ENCODE results near the gene PAH.
A peak's percentile ranks its signal among the peaks of the same experiment; 100 is the strongest.

Gene PAH

DNA sequence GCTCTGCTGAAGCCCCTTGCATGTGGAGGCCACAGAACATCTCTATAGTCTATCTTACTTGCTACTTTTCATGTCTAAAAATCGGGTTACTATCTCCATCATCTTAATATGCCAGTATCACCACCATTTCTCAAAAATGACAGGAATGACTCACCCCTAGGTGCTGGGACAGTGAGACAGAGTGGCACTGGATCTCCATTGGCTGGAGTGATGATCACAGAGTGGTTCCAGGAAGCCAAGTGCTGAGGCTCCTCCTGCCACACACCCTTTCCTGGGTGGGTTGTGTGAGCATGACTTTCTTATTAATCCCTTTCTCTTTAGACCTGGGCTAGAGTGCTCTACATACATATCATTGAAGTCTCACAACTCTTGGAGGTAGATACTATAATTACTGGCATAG lies 37.1 kb upstream of the PAH start:
- no peak for TF ChIP-seq Cebpa-rat (IDR thresholded peaks at IDR 0.05)
- Histone ChIP-seq H3K9ac (no peak overlapping the region), H3K27ac (no peak overlapping the region), H3K4me2 (no peak overlapping the region), H4K20me1 (peaks cover 0 to 18% (median 8%) of the 10 kb centered on the region in 11 experiments; a peak in 10 of 22 replicates), H3K27me3 (peaks cover 92 to 100% (median 99%) of the 10 kb centered on the region in 11 experiments), H3K4me1 (peaks cover 6 to 20% (median 13%) of the 10 kb centered on the region in 10 experiments; a peak in 16 of 20 replicates), H3K9me3 (replicated peaks in 1 of 11) (0 out of 22 replicates have a peak, but pooled peaks cover 0 to 9% (median 0%) of the 10 kb centered on the region in 11 experiments), H3K4me3 (no peak overlapping the region), H3K36me3 (no peaks in the 10 kb centered on the region)

- Histone ChIP-seq H3K9ac (no peak overlapping the region), H4K20me1 (peaks cover 0 to 9% (median 0%) of the 10 kb centered on the region in 11 experiments; a peak in 5 of 22 replicates), H3K27me3 (peaks cover 83 to 93% (median 91%) of the 10 kb centered on the region in 11 experiments), H3K4me3 (no peak overlapping the region), H3K36me3 (no peaks in the 10 kb centered on the region), H3K4me1 (peaks cover 5 to 14% (median 9%) of the 10 kb centered on the region in 10 experiments; a peak in 15 of 20 replicates), H3K27ac (no peak overlapping the region), H3K9me3 (replicated peaks in 1 of 11) (0 out of 22 replicates have a peak, but pooled peaks cover 0 to 9% (median 0%) of the 10 kb centered on the region in 11 experiments), H3K4me2 (no peak overlapping the region)
- no peak for TF ChIP-seq Cebpa-rat (IDR thresholded peaks at IDR 0.05)
Measured at GRCh38 chr12:102953221-102953620, 36.2 kb upstream of the PAH start.

DNA sequence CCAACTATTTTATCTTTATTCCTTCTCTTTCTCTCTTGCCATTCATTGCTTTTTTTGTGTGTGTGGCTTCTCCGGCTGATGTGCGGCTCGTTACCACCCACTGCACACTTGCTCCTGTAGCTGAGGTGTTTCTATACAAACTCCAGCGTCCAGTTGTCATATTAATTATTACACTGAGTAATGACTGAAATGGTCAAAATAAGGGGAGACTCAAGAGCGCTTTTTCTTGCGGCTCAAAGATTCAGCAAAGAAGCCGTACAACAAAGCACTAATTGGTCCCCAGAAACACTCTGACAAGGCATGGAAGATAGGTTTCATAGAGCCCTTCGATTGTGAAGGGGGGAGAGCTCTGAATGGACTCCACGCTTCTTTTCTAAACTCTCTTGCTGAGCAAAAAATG lies 34.8 kb upstream of the PAH start:
- TF ChIP-seq Cebpa-rat (IDR thresholded peaks at IDR 0.05) = no peak
- peaks cover 3 to 7% (median 3%) of the 10 kb centered on the region in 10 experiments; a peak in 14 of 20 replicates for H3K4me1 ChIP-seq
- no peak overlapping the region for H3K27ac ChIP-seq
- no peaks in the 10 kb centered on the region for H3K36me3 ChIP-seq
- no peak overlapping the region for H3K4me3 ChIP-seq
- H4K20me1 ChIP-seq = peaks cover 0 to 8% (median 0%) of the 10 kb centered on the region in 11 experiments; a peak in 3 of 22 replicates
- H3K9ac ChIP-seq = no peak overlapping the region
- H3K27me3 ChIP-seq = peaks cover 74 to 79% (median 78%) of the 10 kb centered on the region in 11 experiments
- H3K4me2 ChIP-seq = no peak overlapping the region
- H3K9me3 ChIP-seq (replicated peaks in 1 of 11) = 0 out of 22 replicates have a peak, but pooled peaks cover 0 to 9% (median 0%) of the 10 kb centered on the region in 11 experiments

- no peak overlapping the region for H3K9ac ChIP-seq
- peaks cover 66 to 72% (median 71%) of the 10 kb centered on the region in 11 experiments for H3K27me3 ChIP-seq
- H3K4me3 ChIP-seq = no peak overlapping the region
Measured at GRCh38 chr12:102950950-102951619, 34.0 kb upstream of the PAH start.

GRCh38 chr12:102950107-102950949 lies 33.3 kb upstream of the PAH start:
- Histone ChIP-seq H3K4me3 (no peak overlapping the region), H3K27ac (no peak overlapping the region), H3K9me3 (replicated peaks in 1 of 11) (0 out of 22 replicates have a peak, but pooled peaks cover 0 to 5% (median 0%) of the 10 kb centered on the region in 11 experiments), H3K9ac (no peak overlapping the region), H4K20me1 (no peaks in the 10 kb centered on the region; a peak in 2 of 22 replicates), H3K27me3 (peaks cover 59 to 64% (median 63%) of the 10 kb centered on the region in 11 experiments), H3K4me1 (no peaks in the 10 kb centered on the region), H3K36me3 (no peaks in the 10 kb centered on the region), H3K4me2 (no peak overlapping the region)
- TF ChIP-seq Cebpa-rat (IDR thresholded peaks at IDR 0.05) = no peak

More at GRCh38 chr12:102950950-102951619, 34.0 kb upstream of the PAH start:
- Histone ChIP-seq H3K4me2 (no peak overlapping the region), H3K9me3 (replicated peaks in 1 of 11) (0 out of 22 replicates have a peak, but pooled peaks cover 0 to 9% (median 0%) of the 10 kb centered on the region in 11 experiments), H3K36me3 (no peaks in the 10 kb centered on the region), H3K4me1 (no peaks in the 10 kb centered on the region), H4K20me1 (peaks cover 0 to 3% (median 0%) of the 10 kb centered on the region in 11 experiments; a peak in 2 of 22 replicates), H3K27ac (no peak overlapping the region)
- no peak for TF ChIP-seq Cebpa-rat (IDR thresholded peaks at IDR 0.05)

DNA sequence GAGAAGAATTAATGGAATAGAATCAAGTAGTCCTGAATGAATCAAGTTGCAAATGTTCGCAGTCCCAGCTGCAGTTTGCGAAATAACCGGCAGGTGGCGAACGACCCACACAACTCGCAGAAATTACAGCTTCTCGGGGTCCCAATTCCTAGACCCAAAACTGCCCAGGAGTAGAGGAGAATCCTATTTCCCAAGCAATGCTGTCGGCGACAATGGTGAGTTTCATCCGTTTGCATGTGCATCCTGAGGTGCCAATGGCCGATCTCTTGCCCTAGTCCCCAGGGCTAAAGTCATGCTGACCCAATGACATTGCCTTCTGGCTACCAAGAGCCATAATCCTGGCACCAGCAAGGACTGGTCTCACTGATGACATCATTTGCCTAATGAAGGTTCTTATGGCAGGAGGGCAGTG lies 31.9 kb upstream of the PAH start:
- no peak for TF ChIP-seq Cebpa-rat (IDR thresholded peaks at IDR 0.05)
- Histone ChIP-seq H3K27ac (no peak overlapping the region), H3K9ac (no peak overlapping the region), H3K4me1 (no peaks in the 10 kb centered on the region), H3K36me3 (no peaks in the 10 kb centered on the region), H3K4me3 (no peak overlapping the region), H4K20me1 (no peaks in the 10 kb centered on the region; a peak in 2 of 22 replicates), H3K4me2 (peak overlapping the region in 1 of 11 experiments; percentile 55; a peak in 1 of 22 replicates), H3K9me3 (replicated peaks in 1 of 11) (no peaks in the 10 kb centered on the region), H3K27me3 (peaks cover 45 to 50% (median 49%) of the 10 kb centered on the region in 11 experiments)

DNA sequence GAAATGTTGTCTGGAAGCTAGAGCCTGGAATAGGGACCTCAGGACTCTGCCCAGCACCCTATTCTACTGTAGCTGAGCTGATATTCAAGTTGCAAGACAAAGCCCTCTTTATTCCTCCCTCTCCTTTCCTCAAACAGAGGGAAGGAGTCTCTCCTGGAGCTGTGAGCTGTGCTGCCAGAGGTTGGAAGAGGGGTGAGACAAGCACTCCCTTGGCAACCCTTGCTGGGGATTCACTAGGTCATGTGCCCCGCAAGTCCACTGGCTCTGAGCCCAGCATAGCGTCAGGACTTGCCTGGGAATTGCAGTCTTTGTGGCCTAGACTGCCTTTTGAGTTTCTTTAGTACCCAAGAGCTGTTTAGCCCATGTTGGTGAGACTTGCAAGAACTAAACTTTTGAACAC lies 29.0 kb upstream of the PAH start:
- Histone ChIP-seq H3K4me2 (no peak overlapping the region), H3K9ac (no peak overlapping the region), H3K9me3 (replicated peaks in 1 of 11) (peaks cover 0 to 8% (median 0%) of the 10 kb centered on the region in 11 experiments; a peak in 5 of 22 replicates), H3K27ac (no peak overlapping the region), H3K27me3 (peaks cover 17 to 21% (median 20%) of the 10 kb centered on the region in 11 experiments), H3K4me1 (no peaks in the 10 kb centered on the region), H3K36me3 (no peaks in the 10 kb centered on the region), H4K20me1 (no peaks in the 10 kb centered on the region; a peak in 1 of 22 replicates), H3K4me3 (no peak overlapping the region)
- TF ChIP-seq Cebpa-rat (IDR thresholded peaks at IDR 0.05) = no peak

- peaks cover 0 to 19% (median 0%) of the 10 kb centered on the region in 11 experiments; a peak in 5 of 22 replicates for H3K9me3 ChIP-seq (replicated peaks in 1 of 11)
- H3K27ac ChIP-seq = no peak overlapping the region
- no peak overlapping the region for H3K4me3 ChIP-seq
- no peak for TF ChIP-seq Cebpa-rat (IDR thresholded peaks at IDR 0.05)
- H4K20me1 ChIP-seq = no peaks in the 10 kb centered on the region
- no peaks in the 10 kb centered on the region for H3K27me3 ChIP-seq
- no peak overlapping the region for H3K4me2 ChIP-seq
- no peaks in the 10 kb centered on the region for H3K36me3 ChIP-seq
- H3K4me1 ChIP-seq = no peaks in the 10 kb centered on the region
- H3K9ac ChIP-seq = no peak overlapping the region
Measured at GRCh38 chr12:102939670-102940222, 22.7 kb upstream of the PAH start.
